IMR-90 (cell line): ENCODE results near the gene TCIRG1. TPM values are rescaled to one million over a fixed set of nuclear protein-coding genes. Genes with fewer than 3 reads are reported as not detected.
A peak's percentile ranks its signal among the peaks of the same experiment; 100 is the strongest.

Source experiments
- ATAC-seq: fragments of 200-7000 bp; cut with Tn5 transposase; 2 replicates; pipeline ENCODE4 v1.9.1; 2020; ENCODE audit warnings: low read depth, mild to moderate bottlenecking, moderate library complexity
- BruUV-seq: library from RNA; stranded (reverse); fragments of 400-500 nt; replicated peaks from 2 replicates; lab custom pipeline; 2021; lab: Mats Ljungman, UMichigan
- CTCF ChIA-PET: fragments of 300-600 bp; formaldehyde crosslinking; extraction: SDS; loops from one replicate; lab custom pipeline; 2021; ENCODE audit warnings: antibody characterized with exemption; lab: Yijun Ruan, JAX
- POLR2A ChIA-PET: fragments of 300-600 bp; sonication (Branson Sonifier 250); formaldehyde crosslinking; loops from one replicate; lab custom pipeline; 2022; ENCODE audit warnings: antibody characterized with exemption; ENCODE audit not compliant: unreplicated experiment; lab: Charles Lee
- DNase-seq: peaks from one replicate; pipeline ENCODE4 v3.0.0; 2013
- H2AFZ ChIP-seq: replicated peaks from 2 replicates; pipeline ENCODE3; 2013; ENCODE audit warnings: low read length, mild to moderate bottlenecking; ENCODE audit not compliant: poor library complexity
- H2AK5ac ChIP-seq: 2 replicates; pipeline ENCODE4 v1.6.1; 2013; ENCODE audit warnings: low read depth, low read length, inconsistent platforms
- H2AK9ac ChIP-seq: replicated peaks from 2 replicates; pipeline ENCODE3; 2013; ENCODE audit warnings: mild to moderate bottlenecking, low read depth, low read length, moderate library complexity; ENCODE audit not compliant: poor library complexity
- H2BK120ac ChIP-seq: 2 replicates; pipeline ENCODE4 v1.6.1; 2013; ENCODE audit warnings: low read depth, low read length, inconsistent platforms
- H2BK15ac ChIP-seq: 3 replicates; pipeline ENCODE4 v1.6.1; 2013; ENCODE audit warnings: low read depth, low read length, inconsistent platforms
- H2BK20ac ChIP-seq: 2 replicates; pipeline ENCODE4 v1.6.1; 2013; ENCODE audit warnings: low read depth, mild to moderate bottlenecking, inconsistent platforms, low read length, moderate library complexity
- H2BK5ac ChIP-seq: 2 replicates; pipeline ENCODE4 v1.6.1; 2013; ENCODE audit warnings: mild to moderate bottlenecking, low read depth, low read length, inconsistent platforms; ENCODE audit not compliant: poor library complexity, severe bottlenecking
- H3K14ac ChIP-seq: replicated peaks from 2 replicates; pipeline ENCODE4 v1.6.1; 2013; ENCODE audit warnings: low read depth, low read length, inconsistent platforms
- H3K18ac ChIP-seq: 2 replicates; pipeline ENCODE4 v1.6.1; 2013; ENCODE audit warnings: low read depth, low read length, control low read depth
- H3K23ac ChIP-seq: 2 replicates; pipeline ENCODE4 v1.6.1; 2013; ENCODE audit warnings: low read depth, low read length, inconsistent platforms
- H3K27ac ChIP-seq: 2 replicates; pipeline ENCODE4 v1.5.1; 2013; ENCODE audit warnings: mild to moderate bottlenecking, control low read depth, low read length; ENCODE audit not compliant: insufficient read depth
- H3K27me3 ChIP-seq: 2 replicates; pipeline ENCODE4 v1.6.1; 2013; ENCODE audit warnings: low read length; ENCODE audit not compliant: control insufficient read depth, insufficient read depth
- H3K36me3 ChIP-seq: 2 replicates; pipeline ENCODE4 v1.6.1; 2013; ENCODE audit warnings: low read length, mixed read lengths; ENCODE audit not compliant: control insufficient read depth, insufficient read depth
- H3K4ac ChIP-seq: 2 replicates; pipeline ENCODE4 v1.6.1; 2013; ENCODE audit warnings: low read depth, low read length, inconsistent platforms
- H3K4me1 ChIP-seq: 2 replicates; pipeline ENCODE4 v1.6.1; 2013; ENCODE audit warnings: low read length, mixed read lengths; ENCODE audit not compliant: control insufficient read depth, insufficient read depth
- H3K4me2 ChIP-seq: 2 replicates; pipeline ENCODE4 v1.6.1; 2013; ENCODE audit warnings: low read depth, mild to moderate bottlenecking, control low read depth, low read length, moderate library complexity
- H3K4me3 ChIP-seq: 2 replicates; pipeline ENCODE4 v1.5.1; 2013; ENCODE audit warnings: low read depth, mild to moderate bottlenecking, control low read depth, low read length, moderate library complexity; ENCODE audit not compliant: insufficient read depth
- H3K56ac ChIP-seq: 2 replicates; pipeline ENCODE4 v1.6.1; 2013; ENCODE audit warnings: low read length, inconsistent platforms; ENCODE audit not compliant: insufficient read depth; ENCODE audit errors: extremely low read depth
- H3K79me1 ChIP-seq, 2 experiments: 2 replicates each; pipeline ENCODE4 v1.6.1; 2013; ENCODE audit warnings: low read length in 2 of 2, inconsistent platforms in 1 of 2, low read depth in 1 of 2
- H3K9ac ChIP-seq: 2 replicates; pipeline ENCODE4 v1.6.1; 2013; ENCODE audit warnings: low read depth, low read length, control low read depth
- H3K9me1 ChIP-seq: 2 replicates; pipeline ENCODE4 v1.6.1; 2013; ENCODE audit warnings: low read length, inconsistent platforms; ENCODE audit not compliant: insufficient read depth
- H3K9me3 ChIP-seq: 2 replicates; pipeline ENCODE4 v1.6.1; 2013; ENCODE audit warnings: low read length; ENCODE audit not compliant: control insufficient read depth, insufficient read depth
- H4K20me1 ChIP-seq: 2 replicates; pipeline ENCODE4 v1.6.1; 2013; ENCODE audit warnings: low read length, inconsistent platforms; ENCODE audit not compliant: insufficient read depth
- H4K5ac ChIP-seq: 2 replicates; pipeline ENCODE4 v1.6.1; 2013; ENCODE audit warnings: mild to moderate bottlenecking, low read depth, low read length, control low read depth
- H4K8ac ChIP-seq, 2 experiments: 2 replicates each; pipeline ENCODE4 v1.6.1; 2013; ENCODE audit warnings: low read depth in 2 of 2, low read length in 2 of 2, control low read depth in 1 of 2, inconsistent platforms in 1 of 2
- H4K91ac ChIP-seq: 2 replicates; pipeline ENCODE4 v1.6.1; 2013; ENCODE audit warnings: low read depth, low read length, inconsistent platforms; ENCODE audit not compliant: insufficient read depth
- BHLHE40 ChIP-seq: fragments of 150-350 bp; IDR thresholded peaks from 2 replicates; pipeline ENCODE4 v1.6.1; 2016; ENCODE audit warnings: mild to moderate bottlenecking, low read depth, low read length
- CEBPB ChIP-seq: IDR thresholded peaks from 2 replicates; pipeline ENCODE4 v1.6.1; 2012; ENCODE audit warnings: low read depth, low read length, improper control_type of control experiment
- CHD1 ChIP-seq: IDR thresholded peaks from 2 replicates; pipeline ENCODE4 v1.6.1; 2012; ENCODE audit warnings: low read depth, low read length, improper control_type of control experiment
- FOS ChIP-seq: fragments of 150-350 bp; IDR thresholded peaks from 2 replicates; pipeline ENCODE4 v1.6.1; 2016; ENCODE audit warnings: low read depth, low read length
- MAFK ChIP-seq: IDR thresholded peaks from 2 replicates; pipeline ENCODE4 v1.6.1; 2012; ENCODE audit warnings: low read depth, low read length, improper control_type of control experiment
- NFE2L2 ChIP-seq: fragments of 150-350 bp; IDR thresholded peaks from 2 replicates; pipeline ENCODE4 v1.6.1; 2016; ENCODE audit warnings: low read depth, mild to moderate bottlenecking, low read length
- POLR2A ChIP-seq: IDR thresholded peaks from 2 replicates; pipeline ENCODE4 v1.6.1; 2012; ENCODE audit warnings: mild to moderate bottlenecking, low read depth, low read length
- RAD21 ChIP-seq: IDR thresholded peaks from 2 replicates; pipeline ENCODE4 v1.6.1; 2012; ENCODE audit warnings: low read length, improper control_type of control experiment
- SMC3 ChIP-seq: fragments of 150-350 bp; IDR thresholded peaks from 2 replicates; pipeline ENCODE4 v1.6.1; 2016; ENCODE audit warnings: low read depth, mild to moderate bottlenecking, antibody characterized with exemption, low read length, moderate library complexity
- WGBS, 2 experiments: methylation state at CpG; one replicate each; pipeline versions ENCODE4 v1.1.5 to v1.1.7; 2013; ENCODE audit warnings: missing lambda C conversion rate in 2 of 2; ENCODE audit not compliant: insufficient read length in 1 of 2; ENCODE audit errors: extremely low coverage in 2 of 2; 5-methylcytosine and 5-hydroxymethylcytosine counted together
- dilution Hi-C: fragments of 300-500 bp; cut with HindIII; formaldehyde crosslinking; loops from one replicate; pipeline ENCODE4 v1.14.3; 2018; ENCODE audit warnings: low sequenced_read_pairs; ENCODE audit not compliant: unreplicated experiment
- in situ Hi-C: fragments of 300-500 bp; cut with MboI; formaldehyde crosslinking; loops from 3 replicates; pipeline ENCODE4 v1.14.3; 2019; ENCODE audit warnings: low sequenced_read_pairs, inconsistent platforms, mixed read lengths
- intact Hi-C: fragments of 100-400 bp; cut with micrococcal nuclease; formaldehyde crosslinking; loops from 2 replicates; pipeline ENCODE4 v1.10.0; 2022
- polyA plus RNA-seq, 3 experiments: library from polyadenylated mRNA; depleted of rRNA; stranded (reverse); fragments of >200 nt; gene quantifications; 2 replicates each; pipeline ENCODE4 v1.2.3, GENCODE V29; 2012; ENCODE audit warnings: low replicate concordance in 1 of 3
- total RNA-seq: library from RNA; depleted of rRNA; stranded (reverse); fragments of >200 nt; gene quantifications from 2 replicates; pipeline ENCODE4 v1.2.3, GENCODE V29; 2012
- TF ChIP-seq, protein P1 (sequence below): fragments of 150-350 bp; IDR thresholded peaks from 2 replicates; pipeline ENCODE4 v1.6.1; 2016; ENCODE audit warnings: low read depth, mild to moderate bottlenecking, low read length, moderate library complexity, borderline replicate concordance
- TF ChIP-seq, protein P2 (sequence below): fragments of 150-350 bp; IDR thresholded peaks from 2 replicates; pipeline ENCODE4 v1.6.1; 2017; ENCODE audit warnings: mild to moderate bottlenecking, antibody characterized with exemption, low read length, low read depth

TCIRG1 gene
- total and polyA plus RNA-seq, 2 of the 4 experiments (the other 2 are of a cell fraction): 25.3 to 117 TPM

DNA sequence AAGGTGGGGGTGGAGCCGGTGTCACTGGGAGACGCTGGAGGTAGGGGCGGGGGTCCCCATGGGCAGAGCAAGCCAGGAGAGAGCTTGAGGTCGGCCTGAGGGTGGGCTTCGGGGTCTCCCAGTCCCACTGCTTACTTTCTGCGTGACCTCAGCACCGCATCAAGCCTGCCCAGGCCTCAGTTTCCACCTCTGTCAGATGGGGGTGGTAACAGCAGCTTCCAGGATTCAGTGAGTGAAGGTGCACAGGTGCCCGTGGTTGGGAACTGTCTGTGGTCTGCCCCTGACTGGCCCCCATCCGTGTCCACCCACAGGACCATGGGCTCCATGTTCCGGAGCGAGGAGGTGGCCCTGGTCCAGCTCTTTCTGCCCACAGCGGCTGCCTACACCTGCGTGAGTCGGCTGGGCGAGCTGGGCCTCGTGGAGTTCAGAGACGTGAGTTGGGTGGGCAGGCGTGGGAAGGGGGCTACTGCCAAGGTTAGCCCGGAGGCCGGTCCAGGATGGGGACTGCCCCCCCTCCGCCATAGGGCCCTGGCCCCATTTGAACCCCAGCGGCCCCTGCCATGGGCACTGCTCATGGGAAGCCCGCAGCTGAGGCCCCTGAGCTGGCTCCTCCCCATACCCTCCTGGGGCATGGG lies 2.2 kb downstream of the TCIRG1 start:
- Histone ChIP-seq H4K20me1 (no peaks in the 10 kb centered on the region; the same call in 1 of the 2 replicates), H4K8ac (peak overlapping the region; percentile 80 to 81), H2AFZ (peak overlapping the region; percentile 82), H3K4me2 (peak overlapping the region; percentile 95), H2AK5ac (peak overlapping the region; percentile 90), H3K9me1 (no peaks in the 10 kb centered on the region), H4K91ac (peak overlapping the region; percentile 74), H3K9me3 (no peaks in the 10 kb centered on the region), H3K27me3 (no peaks in the 10 kb centered on the region), H3K4ac (peak overlapping the region; percentile 95), H3K18ac (no peak overlapping the region), H3K36me3 (peaks cover 27% of the 10 kb centered on the region), H2BK15ac (no peak overlapping the region), H3K4me1 (peaks cover 25% of the 10 kb centered on the region), H2BK5ac (peak overlapping the region; percentile 88), H3K56ac (no peak overlapping the region), H2BK120ac (0 out of 2 replicates have a peak overlapping the region, but pooled peaks have one; percentile 57), H3K4me3 (peak overlapping the region; percentile 74; the same call in 1 of the 2 replicates), H3K79me1 (peaks cover 7 to 49% of the 10 kb centered on the region in 2 experiments; a peak in 3 of 4 replicates), H2AK9ac (peak overlapping the region; percentile 94), H3K14ac (0 out of 2 replicates have a peak overlapping the region, but pooled peaks have one; percentile 55), H3K9ac (peak overlapping the region; percentile 68), H3K27ac (peak overlapping the region; percentile 76), H3K23ac (0 out of 2 replicates have a peak overlapping the region, but pooled peaks have one; percentile 52), H2BK20ac (no peak overlapping the region), H4K5ac (peak overlapping the region; percentile 85)
- in situ Hi-C loops: no loop called here
- ChIA-PET POLR2A (no interaction called here), CTCF (no interaction called here)
- dilution Hi-C loops: no loop called here
- ATAC-seq (no peak), DNase-seq (no peak)
- intact Hi-C loops: no loop called here
- WGBS, 2 experiments: 95% methylated on average over 11 of the region's 23 CpGs; no CpG with 5 or more reads in 1 of the 2 experiments
- TF ChIP-seq CHD1: no peak
- TF ChIP-seq POLR2A: no peak
- TF ChIP-seq MAFK: no peak
- no peak for TF ChIP-seq NFE2L2
- no peak for TF ChIP-seq RAD21
- TF ChIP-seq SMC3: no peak
- no peak for TF ChIP-seq FOS
- TF ChIP-seq, protein P1, sequence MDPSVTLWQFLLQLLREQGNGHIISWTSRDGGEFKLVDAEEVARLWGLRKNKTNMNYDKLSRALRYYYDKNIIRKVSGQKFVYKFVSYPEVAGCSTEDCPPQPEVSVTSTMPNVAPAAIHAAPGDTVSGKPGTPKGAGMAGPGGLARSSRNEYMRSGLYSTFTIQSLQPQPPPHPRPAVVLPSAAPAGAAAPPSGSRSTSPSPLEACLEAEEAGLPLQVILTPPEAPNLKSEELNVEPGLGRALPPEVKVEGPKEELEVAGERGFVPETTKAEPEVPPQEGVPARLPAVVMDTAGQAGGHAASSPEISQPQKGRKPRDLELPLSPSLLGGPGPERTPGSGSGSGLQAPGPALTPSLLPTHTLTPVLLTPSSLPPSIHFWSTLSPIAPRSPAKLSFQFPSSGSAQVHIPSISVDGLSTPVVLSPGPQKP: no peak
- TF ChIP-seq, protein P2, sequence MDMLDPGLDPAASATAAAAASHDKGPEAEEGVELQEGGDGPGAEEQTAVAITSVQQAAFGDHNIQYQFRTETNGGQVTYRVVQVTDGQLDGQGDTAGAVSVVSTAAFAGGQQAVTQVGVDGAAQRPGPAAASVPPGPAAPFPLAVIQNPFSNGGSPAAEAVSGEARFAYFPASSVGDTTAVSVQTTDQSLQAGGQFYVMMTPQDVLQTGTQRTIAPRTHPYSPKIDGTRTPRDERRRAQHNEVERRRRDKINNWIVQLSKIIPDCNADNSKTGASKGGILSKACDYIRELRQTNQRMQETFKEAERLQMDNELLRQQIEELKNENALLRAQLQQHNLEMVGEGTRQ: no peak
- no peak for TF ChIP-seq BHLHE40
- no peak for TF ChIP-seq CEBPB
- BruUV-seq: no TSS peak
